GM10847 (cell line): ENCODE data around the gene CAMK1.

Experiments
- POLR2A ChIP-seq: IDR thresholded peaks from 2 replicates; pipeline ENCODE4 v1.6.1; 2011; ENCODE audit not compliant: insufficient read length; ENCODE audit errors: extremely low read depth

Gene CAMK1

DNA sequence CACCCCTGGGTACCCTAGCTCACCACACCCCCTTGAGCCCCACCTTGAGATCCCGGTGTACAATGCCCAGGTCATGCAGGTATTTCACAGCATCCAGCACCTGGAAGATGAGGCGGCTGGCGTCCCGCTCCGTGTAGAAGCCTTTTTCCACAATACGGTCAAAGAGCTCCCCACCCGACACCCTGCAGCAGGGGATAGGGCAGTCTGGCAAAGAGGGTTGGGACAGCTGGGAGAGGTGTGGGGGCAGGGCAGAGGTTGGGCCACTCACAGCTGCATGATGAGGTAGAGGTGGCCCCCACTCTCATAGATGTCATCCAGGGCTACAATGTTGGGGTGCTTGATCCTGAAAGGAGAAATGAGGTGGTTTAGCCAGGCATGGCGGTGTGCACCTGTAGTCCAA is 6.9 kb downstream of the CAMK1 start:
- no peak for TF ChIP-seq POLR2A

- no peak for TF ChIP-seq POLR2A
These were observed 7.8 kb downstream of the CAMK1 start for GRCh38 chr3:9761919-9762318.

- no peak for TF ChIP-seq POLR2A
These were observed 8.8 kb downstream of the CAMK1 start for GRCh38 chr3:9760779-9761505.

DNA sequence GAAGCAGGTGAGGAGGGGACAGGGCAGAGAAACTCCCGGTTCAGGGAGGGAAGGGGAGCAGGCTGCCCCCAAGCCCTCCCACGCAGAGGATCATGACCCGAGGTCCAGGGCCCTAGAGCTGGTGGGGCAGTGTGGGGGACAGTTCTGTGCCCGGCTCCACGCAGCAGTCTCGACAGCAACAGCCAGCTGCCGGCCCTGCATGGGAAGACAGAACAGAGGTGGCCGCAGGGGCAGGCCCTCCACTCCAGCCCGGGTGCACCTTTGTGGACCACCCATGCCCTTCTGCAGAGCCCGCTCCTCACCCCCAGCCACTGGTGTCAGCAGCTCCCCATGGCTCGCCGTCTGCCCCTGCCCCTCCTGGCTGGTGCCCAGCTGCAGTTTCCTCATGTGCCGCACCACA is 12.3 kb downstream of the CAMK1 start:
- no peak for TF ChIP-seq POLR2A

DNA sequence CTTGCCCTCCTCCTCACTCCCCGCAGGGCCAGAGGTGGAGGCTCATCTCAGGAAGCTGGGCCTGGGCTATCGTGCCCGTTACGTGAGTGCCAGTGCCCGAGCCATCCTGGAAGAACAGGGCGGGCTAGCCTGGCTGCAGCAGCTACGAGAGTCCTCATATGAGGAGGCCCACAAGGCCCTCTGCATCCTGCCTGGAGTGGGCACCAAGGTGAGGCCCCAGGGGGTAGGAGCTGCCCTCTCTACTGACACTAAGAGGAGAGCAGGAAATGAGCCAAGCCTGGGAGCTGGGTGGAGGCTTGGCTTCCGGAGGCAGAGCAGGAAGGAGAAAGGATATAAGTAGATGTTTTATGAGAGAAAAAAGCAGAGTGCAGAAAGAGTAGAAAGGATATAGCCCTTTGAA is 15.1 kb downstream of the CAMK1 start:
- TF ChIP-seq POLR2A: no peak

- no peak for TF ChIP-seq POLR2A
These were observed 19.0 kb downstream of the CAMK1 start for GRCh38 chr3:9750556-9751411.

GRCh38 chr3:9749645-9750555 is 19.8 kb downstream of the CAMK1 start, which contains the start of gene OGG1:
TSS of gene OGG1 (plus strand) at chr3:9749952. CDS start at chr3:9750287, 335 bp downstream.
- TF ChIP-seq POLR2A: peak; percentile 80

DNA sequence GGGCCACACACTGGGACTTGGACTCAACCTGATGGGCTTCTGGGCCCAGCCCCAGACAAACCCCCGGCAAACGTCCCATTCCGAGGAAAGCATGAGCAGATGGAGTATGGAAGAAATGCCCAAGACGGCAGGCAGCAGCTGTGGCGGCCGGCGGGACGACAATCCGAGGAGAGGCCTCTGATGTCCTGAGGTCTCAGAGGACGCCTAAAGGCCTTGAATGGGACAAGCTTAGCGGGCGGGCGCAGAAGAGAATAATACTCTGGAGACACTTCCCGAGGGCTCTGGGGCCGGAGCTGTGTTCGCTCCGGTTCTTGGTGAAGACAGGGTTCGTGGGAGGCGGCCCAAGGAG is 20.5 kb downstream of the CAMK1 start:
- no peak for TF ChIP-seq POLR2A

DNA sequence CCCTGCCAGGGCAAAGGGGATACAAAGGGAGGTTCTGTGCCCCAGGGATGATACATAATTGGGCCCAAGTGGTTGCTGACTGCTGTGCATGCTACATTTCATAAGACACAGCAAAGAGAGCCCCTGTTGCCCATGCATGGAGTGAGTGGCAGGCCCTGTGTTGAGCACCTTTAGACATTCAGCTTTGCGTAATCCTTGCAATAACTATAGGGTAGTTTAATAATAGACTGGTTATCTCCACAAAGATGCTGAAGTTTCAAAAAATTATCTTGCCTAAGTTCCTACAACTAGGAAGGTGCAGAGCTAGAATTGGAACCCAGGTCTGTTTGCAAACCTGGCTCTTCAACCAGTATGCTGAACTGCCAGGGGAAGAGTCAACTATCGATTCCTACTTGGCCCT is 21.7 kb downstream of the CAMK1 start:
- no peak for TF ChIP-seq POLR2A

DNA sequence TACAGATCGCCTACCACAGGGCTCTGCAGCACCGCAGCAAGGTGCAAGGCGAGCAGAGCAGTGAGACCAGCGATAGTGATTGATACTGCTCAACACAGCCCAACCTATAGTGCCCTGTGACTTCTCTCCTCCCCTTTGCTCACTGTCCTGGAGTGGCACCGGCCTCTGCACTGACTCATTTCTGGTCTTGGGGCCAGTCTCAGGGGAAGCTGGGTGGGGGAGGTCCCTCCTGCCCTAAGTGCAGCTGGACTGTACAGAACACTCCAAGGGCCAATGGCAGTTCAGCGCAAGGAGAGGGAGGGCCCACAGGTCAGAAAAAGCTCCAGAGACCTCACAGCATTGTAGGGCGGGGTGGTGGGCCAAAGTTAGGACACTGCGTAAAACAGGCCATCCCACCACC is 22.5 kb downstream of the CAMK1 start:
- no peak for TF ChIP-seq POLR2A

DNA sequence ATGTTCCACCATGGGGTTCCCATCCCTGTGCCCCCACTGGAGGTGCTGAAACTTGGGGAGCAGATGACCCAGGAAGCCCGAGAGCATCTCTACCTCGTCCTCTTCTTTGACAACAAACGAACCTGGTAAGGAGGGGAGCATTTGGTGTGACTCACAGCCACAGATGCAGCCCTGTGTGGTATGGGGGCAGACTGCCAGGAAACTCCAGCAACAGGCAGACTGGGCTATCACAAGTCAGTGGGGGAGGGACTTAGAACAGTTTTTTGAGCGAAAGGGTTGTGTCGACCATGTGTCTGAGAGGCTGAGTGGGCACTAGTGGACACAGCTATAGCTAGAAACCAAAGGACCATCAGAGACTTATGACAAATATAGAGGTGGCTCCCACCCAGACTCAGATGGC is 23.4 kb downstream of the CAMK1 start:
- TF ChIP-seq POLR2A: no peak

DNA sequence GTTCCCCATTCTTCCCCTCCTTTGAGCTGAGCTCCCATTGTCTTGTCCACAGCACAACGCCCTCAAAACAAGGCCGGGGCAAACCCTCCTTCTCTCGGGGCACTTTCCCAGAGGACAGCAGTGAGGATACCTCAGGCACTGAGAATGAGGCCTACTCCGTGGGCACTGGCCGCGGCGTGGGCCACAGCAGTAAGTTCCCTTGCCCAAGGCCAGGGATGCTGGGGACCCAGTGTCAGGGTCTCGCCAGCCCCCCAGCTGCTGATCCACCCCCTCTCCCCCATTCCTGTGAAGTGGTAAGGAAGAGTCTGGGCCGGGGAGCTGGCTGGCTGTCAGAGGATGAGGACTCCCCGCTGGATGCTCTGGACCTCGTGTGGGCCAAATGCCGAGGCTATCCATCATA is 24.2 kb downstream of the CAMK1 start:
- TF ChIP-seq POLR2A: no peak

DNA sequence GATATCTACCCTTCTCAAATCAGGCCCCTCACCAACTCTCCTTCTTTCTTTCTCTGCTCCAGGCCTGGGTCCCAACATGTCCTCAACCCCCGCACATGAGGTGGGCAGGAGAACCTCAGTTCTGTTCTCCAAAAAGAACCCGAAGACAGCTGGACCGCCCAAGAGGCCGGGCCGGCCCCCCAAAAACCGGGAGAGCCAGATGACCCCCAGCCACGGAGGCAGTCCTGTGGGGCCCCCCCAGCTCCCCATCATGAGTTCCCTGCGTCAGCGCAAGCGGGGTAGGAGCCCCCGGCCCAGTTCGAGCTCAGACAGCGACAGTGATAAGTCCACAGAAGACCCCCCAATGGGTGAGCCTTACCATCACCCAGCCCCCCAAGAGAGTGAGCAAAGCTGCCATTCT is 25.6 kb downstream of the CAMK1 start:
- TF ChIP-seq POLR2A: no peak

DNA sequence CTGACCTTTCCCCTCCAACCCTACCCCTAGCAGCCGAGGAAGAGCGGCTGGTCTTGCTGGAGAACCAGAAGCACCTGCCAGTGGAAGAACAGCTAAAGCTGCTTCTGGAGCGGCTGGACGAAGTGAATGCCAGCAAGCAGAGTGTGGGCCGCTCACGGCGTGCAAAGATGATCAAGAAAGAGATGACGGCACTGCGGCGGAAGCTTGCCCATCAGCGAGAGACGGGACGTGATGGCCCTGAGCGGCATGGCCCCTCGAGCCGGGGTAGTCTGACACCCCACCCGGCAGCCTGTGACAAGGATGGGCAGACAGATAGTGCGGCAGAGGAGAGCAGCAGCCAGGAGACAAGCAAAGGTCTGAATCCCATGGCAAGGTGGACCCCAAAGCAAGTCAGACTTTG is 26.2 kb downstream of the CAMK1 start:
- no peak for TF ChIP-seq POLR2A

- TF ChIP-seq POLR2A: no peak
These were observed 27.2 kb downstream of the CAMK1 start for GRCh38 chr3:9742560-9742959.

GRCh38 chr3:9739181-9739580 is 30.6 kb downstream of the CAMK1 start:
- TF ChIP-seq POLR2A: no peak

GRCh38 chr3:9736831-9737230 is 32.9 kb downstream of the CAMK1 start:
- no peak for TF ChIP-seq POLR2A
